Amniotic epithelial cell (primary cell): Measurements from ENCODE around the gene DOCK3.
"Not testable (repeated sequence)": the region's sequence is repeated elsewhere in the genome, so short reads cannot be mapped to it uniquely, and the experiment has no call there.

Experiments
- DNase-seq: peaks from one replicate; pipeline ENCODE4 v3.0.0-alpha.2; 2010; ENCODE audit warnings: low read depth

The DOCK3 gene

DNA sequence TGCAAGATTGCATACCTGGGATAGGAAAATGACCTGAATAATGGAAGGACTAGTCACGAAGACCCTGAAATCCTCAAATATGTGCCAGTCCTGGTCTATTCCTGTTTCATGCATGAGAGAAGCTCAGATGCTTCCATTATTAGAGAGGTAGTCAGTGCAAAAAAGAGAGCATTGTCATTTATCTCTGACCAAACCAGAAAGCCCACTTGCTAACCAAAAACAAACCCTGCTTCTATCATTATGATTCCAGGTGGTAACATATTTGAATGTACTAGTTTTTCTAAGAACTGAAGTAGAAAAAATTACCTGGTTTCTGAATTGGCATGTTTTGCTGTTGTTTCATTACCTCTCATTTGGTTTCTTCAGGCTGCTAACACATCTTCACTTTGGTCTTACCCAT lies 549.6 kb downstream of the DOCK3 start:
- no peak for DNase-seq

DNA sequence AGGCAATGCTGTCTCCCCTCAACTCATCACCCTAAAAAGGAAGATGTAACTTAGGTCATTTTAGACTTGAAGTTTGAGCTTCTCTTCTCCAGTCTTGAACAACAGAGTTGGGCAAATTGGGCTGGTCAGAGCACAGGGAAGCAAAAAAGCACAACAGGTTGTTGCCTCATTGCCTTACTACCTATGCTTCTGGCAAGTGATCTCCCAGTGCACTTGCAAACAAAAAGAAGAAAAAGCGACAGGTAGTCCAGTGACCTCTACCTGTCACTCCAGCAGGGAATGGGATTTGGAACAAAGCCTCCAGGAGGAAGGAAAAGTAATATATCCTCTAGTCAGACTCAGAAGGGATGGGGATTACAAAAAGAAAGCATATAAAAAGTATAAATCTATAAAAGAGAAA lies 550.1 kb downstream of the DOCK3 start:
- no peak for DNase-seq

DNA sequence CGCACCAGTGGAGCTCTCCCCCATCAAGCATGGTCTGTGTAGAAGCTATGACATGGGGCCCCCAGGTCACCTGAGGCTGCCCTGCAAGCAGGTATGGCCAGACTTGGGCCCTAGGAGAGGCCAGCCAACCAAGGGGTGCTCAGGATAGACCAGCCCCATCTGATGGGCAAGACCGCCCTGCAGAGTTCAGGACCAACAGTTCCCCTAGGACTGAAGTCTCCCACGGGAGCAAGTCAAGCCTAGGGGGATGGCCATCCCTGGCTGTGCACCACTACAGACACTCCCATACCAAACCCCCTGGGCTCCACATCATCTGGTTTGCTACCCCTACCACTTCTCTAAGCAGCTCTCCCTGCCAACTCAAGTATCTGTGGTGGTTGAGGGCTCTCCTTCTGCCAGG lies 568.2 kb downstream of the DOCK3 start:
- no peak for DNase-seq

DNA sequence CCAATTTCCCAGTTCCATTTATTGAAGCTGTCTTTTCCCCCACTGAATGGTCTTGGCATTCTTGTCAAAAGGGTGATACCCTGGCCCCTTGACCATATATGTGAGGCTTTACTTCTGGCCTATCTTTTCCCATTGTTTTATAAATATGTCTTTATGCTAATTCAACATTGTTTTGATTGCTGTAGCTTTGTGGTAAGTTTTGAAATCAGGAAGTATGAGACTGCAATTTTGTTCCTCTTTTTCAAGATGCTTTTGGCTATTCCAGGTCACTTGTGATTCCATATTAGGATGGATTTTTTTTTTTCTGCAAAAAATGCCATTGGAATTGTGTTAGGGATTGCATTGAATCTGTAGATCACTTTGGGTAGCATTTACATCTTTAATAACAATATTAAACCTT lies 569.2 kb downstream of the DOCK3 start:
- DNase-seq, result no peak

DNA sequence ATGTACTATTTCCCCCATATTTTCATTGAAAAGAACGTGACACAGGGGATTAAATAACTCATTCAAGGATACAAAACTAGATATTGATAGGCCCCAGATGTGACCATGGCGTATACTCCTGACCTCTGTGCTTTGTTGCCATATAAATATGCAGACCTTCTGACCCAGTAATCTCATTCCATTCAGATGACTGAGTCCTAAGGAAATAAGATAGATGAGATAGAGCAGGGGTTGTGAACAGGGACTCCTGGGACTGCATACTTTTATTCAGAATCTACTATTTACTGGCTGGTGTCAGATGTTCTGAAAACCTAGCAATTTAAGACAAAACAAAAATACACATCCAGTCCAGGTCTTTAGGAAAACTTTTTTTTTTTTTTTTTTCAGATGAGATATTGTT lies 571.1 kb downstream of the DOCK3 start:
- DNase-seq, result no peak

DNA sequence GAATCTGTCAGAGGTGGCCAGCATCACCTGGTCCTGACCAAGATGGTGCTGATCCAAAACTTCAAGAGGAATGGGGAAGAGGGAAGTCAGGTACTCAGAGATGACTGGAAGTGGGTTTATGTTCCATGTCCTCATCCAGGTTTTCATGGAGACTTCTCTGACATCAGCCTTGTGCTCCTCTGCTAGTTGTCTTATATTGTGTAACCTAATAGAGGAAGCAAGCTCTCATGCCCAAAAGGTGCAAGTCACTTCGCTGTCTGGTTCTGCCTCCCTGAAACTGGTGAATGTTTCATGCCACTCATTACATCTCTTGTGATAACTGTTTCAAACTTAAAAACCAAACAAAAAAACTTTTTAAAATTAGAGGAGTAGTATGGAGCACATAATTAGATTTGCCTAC lies 583.1 kb downstream of the DOCK3 start:
- no peak for DNase-seq

DNA sequence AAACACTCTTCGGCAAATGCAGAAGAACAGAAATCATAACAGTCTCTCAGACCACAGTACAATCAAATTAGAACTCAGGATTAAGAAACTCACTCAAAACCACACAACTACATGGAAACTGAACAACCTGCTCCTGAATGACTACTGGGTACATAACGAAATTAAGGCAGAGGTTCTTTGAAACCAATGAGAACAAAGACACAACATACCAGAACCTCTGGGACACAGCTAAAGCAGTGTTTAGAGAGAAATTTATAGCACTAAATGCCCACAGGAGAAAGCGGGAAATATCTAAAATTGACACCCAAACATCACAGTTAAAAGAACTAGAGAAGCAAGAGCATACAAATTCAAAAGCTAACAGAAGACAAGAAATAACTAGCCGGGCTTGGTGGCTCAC lies 589.4 kb downstream of the DOCK3 start:
- not testable (repeated sequence) for DNase-seq

DNA sequence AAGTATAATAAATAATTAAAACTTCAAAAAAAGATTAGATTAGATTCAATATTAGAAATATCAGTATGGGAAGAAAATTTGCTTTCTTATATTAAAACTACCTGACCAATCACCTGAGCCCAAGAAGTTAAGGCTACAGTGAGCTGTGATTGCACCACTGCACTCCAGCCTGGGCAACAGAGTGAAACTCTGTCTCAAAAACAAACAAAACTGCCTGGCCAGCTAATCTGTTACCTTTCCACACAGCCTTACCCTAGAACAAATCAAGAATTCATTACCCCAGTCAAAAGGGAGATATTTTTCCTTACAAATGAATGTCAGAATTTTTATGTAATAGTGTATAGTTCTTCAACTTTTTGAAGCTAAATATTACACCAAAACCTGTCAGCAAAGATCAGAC lies 593.4 kb downstream of the DOCK3 start:
- no peak for DNase-seq

DNA sequence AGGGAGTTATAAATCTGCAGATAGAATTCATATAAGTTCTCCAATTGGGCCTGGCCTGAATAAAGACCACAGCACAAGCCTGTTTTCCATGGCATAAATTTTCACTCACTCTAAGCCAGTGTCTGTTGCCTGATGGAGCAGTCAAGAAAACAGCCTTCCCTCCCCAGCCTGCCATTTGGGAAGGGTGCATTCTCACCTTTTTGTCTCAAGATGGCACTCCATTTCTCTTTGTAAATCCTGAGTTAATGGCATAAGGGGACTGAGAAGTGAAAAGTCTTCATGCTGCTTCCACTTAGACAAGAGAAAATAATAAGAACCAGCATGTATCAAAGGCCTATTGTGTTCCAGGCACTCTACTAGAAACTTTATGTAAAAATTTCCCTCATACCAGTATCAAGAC lies 594.7 kb downstream of the DOCK3 start:
- no peak for DNase-seq

DNA sequence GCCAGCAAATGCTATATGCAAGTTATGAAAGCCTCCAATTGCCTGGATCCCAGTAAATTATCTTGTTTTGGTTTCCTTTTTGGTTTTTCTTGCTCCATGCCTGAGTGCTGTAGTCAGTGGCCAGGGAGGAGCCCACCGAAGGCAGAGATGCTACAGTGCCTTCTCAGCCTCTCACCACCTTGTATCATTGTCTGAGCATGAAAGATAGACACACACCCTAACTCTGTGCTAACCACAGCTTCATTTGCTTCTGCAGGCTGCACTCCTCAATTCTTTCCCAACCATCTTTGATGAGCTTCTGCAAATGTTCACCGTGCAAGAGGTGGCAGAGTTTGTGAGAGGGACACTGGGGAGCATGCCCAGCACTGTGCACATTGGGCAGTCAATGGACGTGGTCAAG lies 595.8 kb downstream of the DOCK3 start:
- no peak for DNase-seq

DNA sequence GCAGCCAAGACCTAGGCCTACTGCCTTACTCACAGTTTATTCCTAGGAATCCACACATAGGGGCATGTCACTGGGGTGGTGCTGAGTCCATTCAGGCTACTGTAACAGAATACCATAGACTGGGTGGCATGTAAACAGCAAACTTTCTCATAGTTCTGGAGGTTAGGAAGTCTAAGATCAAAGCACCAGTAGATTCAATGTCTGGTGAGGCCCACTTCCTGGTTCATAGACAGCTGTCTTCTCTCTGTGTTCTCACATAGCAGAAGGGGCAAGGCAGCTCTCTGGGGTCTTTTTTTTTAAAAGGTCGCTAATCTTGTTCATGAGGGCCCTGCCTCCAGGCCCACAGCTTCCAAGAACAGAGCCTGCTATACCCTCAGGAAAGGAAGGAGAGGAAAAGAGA lies 596.4 kb downstream of the DOCK3 start:
- DNase-seq, result no peak

DNA sequence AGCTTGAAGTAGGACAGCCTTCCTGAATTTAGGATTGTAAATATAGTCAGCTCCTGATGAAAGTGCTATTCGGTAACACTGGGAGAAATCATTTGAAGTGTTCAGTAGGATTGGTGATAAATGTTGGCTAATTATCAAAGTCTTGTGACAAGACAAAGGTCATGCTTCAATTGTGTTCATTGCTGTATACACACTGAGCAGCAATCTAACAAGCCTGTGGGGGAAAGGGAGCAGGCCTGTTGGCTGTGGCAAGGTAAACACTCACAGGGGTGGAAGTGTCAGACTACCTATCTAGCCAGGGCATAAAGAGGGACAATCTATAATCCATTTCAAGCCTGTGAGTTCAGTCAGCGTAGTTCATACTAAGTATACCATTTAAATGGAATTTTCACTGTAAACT lies 599.3 kb downstream of the DOCK3 start:
- DNase-seq, result no peak

DNA sequence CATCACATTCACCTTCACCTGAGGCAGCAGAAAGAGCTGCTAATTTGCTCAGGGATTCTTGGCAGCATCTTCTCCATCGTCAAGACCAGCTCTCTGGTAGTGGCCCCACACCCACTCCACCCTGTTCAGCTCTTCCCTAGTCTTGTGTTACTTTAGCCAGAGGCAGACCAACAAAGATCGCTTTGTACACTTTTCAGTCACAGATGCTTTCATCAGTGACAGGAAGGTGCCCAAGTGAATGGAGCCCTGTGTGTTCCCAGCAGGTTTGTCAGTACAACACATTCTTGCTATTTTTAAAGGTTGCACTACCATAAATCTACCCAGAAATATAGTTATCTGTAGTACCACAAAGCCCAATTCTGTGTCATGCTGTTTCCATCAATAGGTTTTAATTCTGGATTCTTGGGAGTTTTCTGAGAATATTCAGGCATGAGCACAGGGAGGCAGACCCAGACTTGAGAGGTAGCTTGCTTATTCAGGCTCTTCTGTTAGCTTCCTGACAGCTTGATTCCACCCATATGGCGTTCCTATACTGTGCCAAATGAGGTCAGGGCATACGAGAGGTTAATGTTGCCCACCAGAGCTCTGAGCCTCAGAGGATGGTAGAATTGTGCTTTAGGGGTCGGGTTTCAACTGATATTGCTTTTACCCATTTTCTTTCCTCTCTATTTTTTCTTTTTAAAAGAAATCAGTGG lies 600.5 kb downstream of the DOCK3 start:
- no peak for DNase-seq

DNA sequence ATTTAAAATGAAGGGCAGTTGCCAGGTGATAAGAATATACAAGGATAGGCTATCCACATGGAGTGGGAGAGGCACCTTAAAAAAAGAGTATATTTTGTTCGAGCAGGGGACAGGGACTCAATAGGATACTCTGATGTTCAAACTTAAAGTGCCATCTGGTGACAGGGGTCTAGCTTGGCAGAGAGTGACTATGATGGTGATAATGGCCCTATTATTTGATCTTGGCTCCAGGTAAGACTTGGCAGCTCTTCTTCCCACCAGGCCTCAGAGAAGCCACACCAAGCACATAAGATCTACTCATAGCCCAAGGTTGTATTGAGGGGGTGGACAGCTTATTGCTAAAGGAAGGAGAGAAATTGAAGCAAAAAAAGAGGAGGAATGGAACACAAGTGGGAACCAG lies 601.3 kb downstream of the DOCK3 start:
- no peak for DNase-seq

DNA sequence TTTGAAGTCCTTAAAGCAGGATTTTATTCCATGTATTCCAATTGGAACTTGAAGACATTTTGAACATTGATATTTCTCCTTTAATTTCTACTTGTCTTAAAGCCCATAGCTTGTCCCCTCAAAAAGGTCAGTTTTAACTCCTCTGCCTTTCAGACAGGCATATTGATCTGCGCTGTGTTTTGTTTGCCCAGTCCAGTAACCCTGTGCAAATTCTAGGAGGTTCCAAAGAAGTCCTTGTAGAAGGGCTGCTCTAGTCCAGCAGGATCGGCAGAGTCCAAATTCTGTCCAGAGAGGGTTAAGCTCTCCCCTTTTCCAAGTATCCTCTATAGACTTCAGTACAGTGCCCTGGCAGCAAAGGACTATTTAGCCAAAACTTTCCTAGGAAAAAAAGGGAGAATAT lies 604.7 kb downstream of the DOCK3 start:
- no peak for DNase-seq

DNA sequence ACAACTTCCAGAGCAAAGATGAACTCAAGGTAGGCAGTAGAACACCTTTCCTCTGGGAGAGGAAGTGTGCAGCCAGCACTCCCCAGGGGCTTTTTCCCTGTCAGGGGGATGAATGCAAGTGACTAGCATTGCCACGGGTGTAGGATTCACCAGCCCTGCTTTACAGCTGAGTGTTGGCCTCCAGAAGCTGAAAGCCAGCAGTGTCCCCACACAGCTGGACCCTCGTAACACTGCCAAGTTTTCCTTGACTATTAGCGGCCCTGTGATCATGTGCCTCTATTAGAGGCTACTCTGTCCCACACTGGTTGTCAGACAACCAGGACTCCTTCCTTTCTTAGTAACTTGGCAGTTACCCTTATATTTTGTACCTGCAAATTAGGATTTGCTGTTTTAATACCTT lies 605.4 kb downstream of the DOCK3 start:
- no peak for DNase-seq

DNA sequence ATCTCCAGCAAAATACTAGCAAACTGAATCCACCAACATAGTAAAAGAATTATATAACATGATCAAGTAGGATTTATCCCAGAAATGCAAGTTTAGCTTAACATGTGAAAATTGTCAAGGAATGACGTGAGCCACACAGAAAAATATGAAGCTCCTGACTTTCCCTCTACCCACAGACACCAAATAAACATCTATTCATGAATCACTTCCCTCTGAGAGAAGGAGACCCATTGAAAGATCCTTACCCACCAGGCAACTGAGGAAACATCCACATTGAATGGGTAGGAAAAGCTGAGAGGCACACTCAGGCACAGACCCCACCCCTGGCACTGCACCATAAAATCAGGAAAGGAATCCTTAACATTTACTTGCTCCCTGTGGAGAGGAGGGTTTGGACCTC lies 608.2 kb downstream of the DOCK3 start:
- no peak for DNase-seq

DNA sequence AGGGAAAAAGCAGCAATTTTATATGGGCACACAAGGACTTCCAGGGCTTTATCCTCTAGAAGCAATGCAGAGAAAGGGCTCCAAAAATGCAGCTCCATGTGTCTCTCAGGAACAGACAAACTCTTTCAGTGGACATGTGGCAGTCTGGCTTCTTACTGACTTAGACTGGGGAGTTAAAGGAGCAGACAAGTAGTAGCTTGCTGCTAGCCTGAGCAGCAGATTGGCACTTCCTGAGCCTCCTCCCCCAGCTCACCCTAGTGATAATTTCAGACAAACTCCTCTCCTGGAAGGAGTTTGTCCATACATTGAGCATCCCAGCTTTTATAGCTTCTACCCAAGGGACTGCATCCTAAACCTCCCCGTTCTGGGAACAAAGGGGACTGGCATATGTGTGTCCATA lies 608.7 kb downstream of the DOCK3 start:
- no peak for DNase-seq

DNA sequence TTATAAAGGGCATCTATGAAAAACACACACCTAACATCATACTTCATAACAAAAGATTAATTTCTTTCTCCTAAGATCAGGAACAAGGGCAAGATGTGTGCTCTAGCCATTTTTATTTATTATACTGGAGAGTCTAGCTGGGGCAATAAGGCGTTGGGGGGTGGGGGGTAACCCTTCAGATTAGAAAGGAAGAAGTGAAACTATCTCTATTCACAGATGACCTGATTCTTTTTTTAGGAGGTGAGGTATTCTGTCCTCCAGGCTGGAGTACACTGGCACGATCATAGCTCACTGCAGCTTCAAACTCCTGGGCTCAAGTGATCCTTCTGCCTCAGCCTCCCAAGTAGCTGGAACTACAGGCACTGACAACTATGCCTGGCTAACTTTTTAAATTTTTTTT lies 620.9 kb downstream of the DOCK3 start:
- no peak for DNase-seq

DNA sequence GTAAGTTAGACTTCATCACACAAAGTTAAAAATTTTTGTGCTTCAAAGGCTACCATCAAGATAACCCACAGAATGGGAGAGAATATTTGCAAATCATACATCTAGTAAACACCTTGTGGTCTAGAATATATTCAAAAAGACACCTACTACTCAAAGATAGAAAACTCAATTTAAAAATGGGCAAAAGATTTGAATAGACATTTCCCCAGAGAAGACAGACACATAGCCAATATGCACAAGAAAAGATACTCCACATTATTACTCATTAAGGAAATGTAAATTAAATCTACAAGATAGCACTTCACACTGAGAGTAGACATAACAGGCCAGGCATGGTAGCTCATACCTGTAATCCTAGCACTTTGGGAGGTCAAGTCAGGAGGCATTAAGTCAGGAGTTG lies 622.6 kb downstream of the DOCK3 start:
- DNase-seq, result no peak

DNA sequence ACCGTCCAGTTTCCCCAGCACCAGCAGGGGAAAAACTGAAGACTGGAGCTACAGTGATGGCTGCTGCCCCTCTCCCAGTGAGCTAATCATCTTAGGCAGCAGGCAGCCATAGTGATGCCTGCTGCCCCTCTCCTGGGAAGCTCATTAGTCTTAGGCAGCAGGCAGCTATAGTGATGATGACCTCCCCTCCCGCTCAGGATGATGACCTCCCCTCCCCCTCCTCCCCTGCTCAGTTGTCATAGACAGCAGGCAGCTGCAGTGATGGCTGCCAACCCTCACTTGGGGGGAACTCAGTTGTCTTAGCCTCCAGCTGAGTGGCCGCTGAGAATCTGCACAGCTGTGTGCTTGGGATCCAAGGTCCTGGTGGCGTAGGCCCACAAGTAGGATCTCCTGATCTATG lies 629.5 kb downstream of the DOCK3 start:
- DNase-seq, result no peak

DNA sequence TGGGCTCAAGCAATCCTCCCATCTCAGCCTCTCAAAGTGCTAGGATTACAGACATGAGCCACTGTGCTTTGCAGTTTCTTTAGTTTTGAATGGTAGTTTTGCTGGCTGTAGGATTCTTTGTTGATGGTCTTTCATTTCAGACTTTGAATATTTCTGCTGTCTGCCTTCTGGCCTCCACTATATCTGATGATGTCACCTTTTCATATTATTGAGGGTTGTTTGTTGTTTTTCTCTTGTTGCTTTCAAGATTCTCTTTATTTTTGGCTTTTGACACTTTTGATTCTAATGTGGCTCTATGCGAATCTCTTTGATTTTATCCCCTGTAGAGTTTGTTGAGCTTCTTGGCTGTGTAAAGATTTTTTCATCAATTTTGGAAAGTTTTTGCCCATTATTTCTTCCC lies 631.4 kb downstream of the DOCK3 start:
- no peak for DNase-seq

DNA sequence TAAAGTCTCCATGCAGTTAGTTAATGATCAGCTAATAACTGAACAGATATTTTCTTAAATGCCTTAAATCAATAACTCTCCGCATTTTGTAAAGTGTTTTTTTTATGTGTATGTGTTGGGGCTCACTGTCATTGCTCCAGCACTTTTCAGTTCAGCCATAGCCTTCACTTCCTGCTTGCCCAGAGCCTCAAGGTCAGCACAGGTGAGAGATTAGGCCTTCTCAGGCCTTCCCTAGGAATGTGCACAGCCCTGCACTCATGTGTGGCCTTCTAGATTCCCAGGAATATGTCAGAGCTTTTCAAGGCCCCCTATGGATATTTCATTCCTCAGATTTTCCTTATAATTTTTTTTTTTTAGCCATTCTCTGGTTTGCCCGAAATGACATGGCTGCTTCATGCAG lies 632.7 kb downstream of the DOCK3 start:
- no peak for DNase-seq

DNA sequence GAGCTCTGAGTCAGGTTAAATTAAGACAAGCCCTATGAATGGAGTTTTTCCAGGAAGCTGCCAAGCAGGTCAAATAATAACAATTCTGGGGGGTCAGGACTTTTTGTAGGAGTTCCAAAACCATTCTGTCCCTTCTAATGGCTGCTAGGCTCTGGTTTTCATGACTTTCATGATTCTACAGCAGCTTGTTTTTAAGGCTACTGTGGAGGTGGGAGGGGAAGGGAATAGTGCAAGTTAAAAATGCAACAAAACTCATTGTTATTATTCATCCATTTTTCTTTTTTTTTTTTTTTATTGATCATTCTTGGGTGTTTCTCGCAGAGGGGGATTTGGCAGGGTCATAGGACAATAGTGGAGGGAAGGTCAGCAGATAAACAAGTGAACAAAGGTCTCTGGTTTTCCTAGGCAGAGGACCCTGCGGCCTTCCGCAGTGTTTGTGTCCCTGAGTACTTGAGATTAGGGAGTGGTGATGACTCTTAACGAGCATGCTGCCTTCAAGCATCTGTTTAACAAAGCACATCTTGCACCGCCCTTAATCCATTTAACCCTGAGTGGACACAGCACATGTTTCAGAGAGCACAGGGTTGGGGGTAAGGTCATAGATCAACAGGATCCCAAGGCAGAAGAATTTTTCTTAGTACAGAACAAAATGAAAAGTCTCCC lies 633.3 kb downstream of the DOCK3 start:
- DNase-seq, result not testable (repeated sequence)
